MG63 (cell line): Measurements from ENCODE around the gene MT1A. TPM values are rescaled to one million over a fixed set of nuclear protein-coding genes. Genes with fewer than 3 reads are reported as not detected.
"Not testable (repeated sequence)": the region's sequence is repeated elsewhere in the genome, so short reads cannot be mapped to it uniquely, and the experiment has no call there.

Source experiments
- DNase-seq: peaks from one replicate; pipeline ENCODE4 v3.0.0-alpha.2; 2020
- H3K27me3 ChIP-seq: fragments of 250-450 bp; sonication (Bioruptor Pico); 2 replicates; pipeline ENCODE4 v1.5.1; 2020; ENCODE audit warnings: mild to moderate bottlenecking, moderate library complexity
- H3K36me3 ChIP-seq: fragments of 250-450 bp; sonication (Bioruptor Pico); 2 replicates; pipeline ENCODE4 v1.5.1; 2020; ENCODE audit warnings: mild to moderate bottlenecking, moderate library complexity
- H3K4me3 ChIP-seq: fragments of 250-450 bp; sonication (Bioruptor Pico); 2 replicates; pipeline ENCODE4 v1.5.1; 2020; ENCODE audit warnings: mild to moderate bottlenecking, moderate library complexity
- H3K9me3 ChIP-seq: fragments of 250-450 bp; sonication (Bioruptor Pico); 2 replicates; pipeline ENCODE4 v1.5.1; 2020; ENCODE audit warnings: mild to moderate bottlenecking, moderate library complexity
- total RNA-seq: library from RNA; depleted of rRNA; stranded (reverse); fragments of >200 nt; shearing (Covaris generic); gene quantifications from 2 replicates; pipeline ENCODE4 v1.2.3, GENCODE V29; 2014; ENCODE audit warnings: low replicate concordance

The MT1A gene
- total RNA-seq, 1 experiment from 2014 or later = not detected

DNA sequence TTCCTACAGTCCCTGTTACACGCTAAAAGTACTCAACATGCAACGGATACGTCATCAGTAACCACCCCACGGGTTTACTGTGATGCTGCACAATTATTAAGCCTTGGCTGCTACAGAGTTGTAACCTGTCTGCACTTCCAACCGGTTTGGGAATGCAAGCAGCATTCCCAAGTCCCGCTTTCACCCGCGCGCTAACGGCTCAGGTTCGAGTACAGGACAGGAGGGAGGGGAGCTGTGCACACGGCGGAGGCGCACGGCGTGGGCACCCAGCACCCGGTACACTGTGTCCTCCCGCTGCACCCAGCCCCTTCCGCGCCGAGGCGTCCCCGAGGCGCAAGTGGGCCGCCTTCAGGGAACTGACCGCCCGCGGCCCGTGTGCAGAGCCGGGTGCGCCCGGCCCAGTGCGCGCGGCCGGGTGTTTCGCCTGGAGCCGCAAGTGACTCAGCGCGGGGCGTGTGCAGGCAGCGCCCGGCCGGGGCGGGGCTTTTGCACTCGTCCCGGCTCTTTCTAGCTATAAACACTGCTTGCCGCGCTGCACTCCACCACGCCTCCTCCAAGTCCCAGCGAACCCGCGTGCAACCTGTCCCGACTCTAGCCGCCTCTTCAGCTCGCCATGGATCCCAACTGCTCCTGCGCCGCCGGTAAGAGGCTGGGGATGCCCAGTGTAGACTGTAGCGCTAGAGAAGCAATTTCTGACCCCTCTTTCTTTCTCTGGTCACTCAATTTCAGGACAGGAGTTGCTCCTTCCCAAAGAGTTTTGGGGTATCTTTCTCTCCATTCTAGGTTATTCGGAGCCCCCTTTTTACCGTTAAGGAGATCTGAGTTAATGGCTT, 30.2 kb upstream of the MT1A start, which contains the start of gene MT2A:
MT2A (plus strand) TSS at position 542 of the 833 bp plus-strand sequence; CDS start at position 614, 72 bp downstream.
- Histone ChIP-seq H3K4me3 (peak within 1 kb of the TSS; percentile 74), H3K27me3 (no peaks in the 10 kb centered on the region), H3K9me3 (no peaks in the 10 kb centered on the region), H3K36me3 (peaks cover 12% of the 10 kb centered on the region)
- DNase-seq = peak; percentile 100

DNA sequence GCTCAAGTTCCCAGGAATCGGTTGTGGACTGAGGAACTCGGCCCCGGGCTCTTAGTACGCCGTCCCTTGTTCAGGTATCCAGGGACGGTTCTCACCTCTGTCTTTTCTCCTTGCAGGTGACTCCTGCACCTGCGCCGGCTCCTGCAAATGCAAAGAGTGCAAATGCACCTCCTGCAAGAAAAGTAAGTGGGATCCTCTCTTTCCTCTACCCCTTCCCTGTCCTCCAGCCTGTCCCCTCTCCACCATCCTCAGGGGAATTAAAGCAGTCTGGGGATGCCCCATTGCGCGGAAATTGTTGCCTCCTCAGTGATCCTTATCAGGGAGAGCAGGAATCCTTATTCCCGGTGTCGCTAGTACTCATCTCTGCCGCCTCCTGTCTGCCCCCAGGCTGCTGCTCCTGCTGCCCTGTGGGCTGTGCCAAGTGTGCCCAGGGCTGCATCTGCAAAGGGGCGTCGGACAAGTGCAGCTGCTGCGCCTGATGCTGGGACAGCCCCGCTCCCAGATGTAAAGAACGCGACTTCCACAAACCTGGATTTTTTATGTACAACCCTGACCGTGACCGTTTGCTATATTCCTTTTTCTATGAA, 29.5 kb upstream of the MT1A start:
- peak; percentile 54 for DNase-seq
- Histone ChIP-seq H3K4me3 (peak overlapping the region; percentile 74), H3K27me3 (no peaks in the 10 kb centered on the region), H3K9me3 (no peaks in the 10 kb centered on the region; the same call in 1 of the 2 replicates), H3K36me3 (peaks cover 12% of the 10 kb centered on the region)

DNA sequence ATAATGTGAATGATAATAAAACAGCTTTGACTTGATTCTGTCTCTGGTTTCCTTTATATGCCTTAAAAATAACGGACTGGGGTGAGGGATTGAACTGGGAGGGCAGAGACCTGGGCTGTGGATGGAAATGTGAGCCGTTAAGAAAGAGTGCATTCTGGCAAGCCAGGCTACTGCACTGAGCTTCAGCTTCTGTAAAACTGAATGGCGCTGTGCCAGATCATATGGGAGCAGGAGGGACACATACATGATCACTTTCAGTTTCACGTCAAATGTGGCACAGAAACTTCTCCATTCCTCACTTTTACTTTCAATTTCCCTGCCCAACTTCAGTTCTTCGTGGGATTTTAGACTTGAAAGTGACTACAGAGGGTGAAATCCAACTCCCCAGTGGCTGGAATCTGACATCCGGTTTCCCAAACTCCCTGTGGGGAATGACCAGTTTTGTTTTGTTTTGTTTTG, 29.0 kb upstream of the MT1A start:
- H3K36me3 ChIP-seq = peaks cover 12% of the 10 kb centered on the region
- H3K4me3 ChIP-seq = peak overlapping the region; percentile 74
- H3K9me3 ChIP-seq = no peaks in the 10 kb centered on the region; the same call in 1 of the 2 replicates
- peak; percentile 78 for DNase-seq
- H3K27me3 ChIP-seq = no peaks in the 10 kb centered on the region

DNA sequence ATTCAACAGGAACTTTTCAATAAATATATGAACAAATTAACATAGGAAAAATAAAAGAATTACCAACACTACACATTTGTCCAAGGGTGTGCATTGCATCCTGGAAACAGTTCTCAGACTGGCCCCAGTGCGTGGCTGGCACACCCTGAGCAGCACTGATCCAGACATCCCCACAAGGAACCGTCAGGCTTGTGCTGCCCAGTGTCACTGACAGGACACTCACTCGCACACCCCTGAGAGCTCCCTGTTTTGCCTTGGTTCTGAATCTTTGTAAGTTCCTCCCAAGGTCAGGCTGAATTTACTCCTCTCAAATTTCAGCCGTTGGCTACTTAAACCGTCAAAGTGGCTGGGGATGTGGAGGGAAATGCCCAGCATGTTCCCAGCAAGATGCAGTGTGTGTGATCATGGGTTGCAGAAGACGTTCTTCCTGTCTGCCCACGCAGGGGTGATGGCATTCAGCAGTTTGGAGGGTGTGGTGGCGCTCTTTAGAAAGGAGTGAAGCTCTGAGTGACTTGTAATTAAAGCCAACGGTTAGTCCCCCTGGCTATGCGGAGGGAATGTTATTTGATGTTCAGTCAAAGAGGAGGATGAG, 28.4 kb upstream of the MT1A start:
- H3K9me3 ChIP-seq = no peaks in the 10 kb centered on the region; the same call in 1 of the 2 replicates
- H3K27me3 ChIP-seq = no peaks in the 10 kb centered on the region
- peaks cover 12% of the 10 kb centered on the region for H3K36me3 ChIP-seq
- peak; percentile 98 for DNase-seq
- H3K4me3 ChIP-seq = peak overlapping the region; percentile 74

- DNase-seq = peak; percentile 62
- Histone ChIP-seq H3K4me3 (peak overlapping the region; percentile 74), H3K27me3 (no peaks in the 10 kb centered on the region), H3K9me3 (no peaks in the 10 kb centered on the region; the same call in 1 of the 2 replicates), H3K36me3 (peaks cover 12% of the 10 kb centered on the region)
These were observed 27.8 kb upstream of the MT1A start for GRCh38 chr16:56610609-56611111.

DNA sequence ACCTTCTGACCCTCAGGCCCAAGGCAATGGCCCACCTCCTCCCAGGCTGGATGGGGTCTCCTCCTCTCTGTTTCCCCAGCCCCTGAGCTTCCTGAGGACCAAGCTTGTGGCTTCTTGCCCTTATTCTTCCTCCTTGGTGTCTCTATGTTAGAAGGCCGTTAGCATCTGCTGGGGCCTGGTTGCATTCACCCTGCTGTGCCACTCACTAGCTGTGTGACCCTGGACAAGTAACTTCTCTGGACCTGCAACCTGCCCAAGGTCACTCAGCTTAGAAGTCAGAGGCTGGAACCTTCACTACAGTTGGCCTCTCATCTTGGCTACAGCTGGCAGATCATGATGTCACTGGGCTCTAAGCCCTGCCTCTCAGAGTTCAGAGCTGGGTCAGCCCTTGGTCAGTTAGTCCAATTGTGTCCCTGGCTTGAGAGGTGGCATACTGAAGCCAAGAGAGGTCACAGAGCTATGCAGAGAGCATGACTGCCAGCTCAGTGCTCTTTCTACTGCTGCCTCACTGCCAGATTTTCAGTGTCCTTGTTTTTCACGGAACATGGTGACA, 27.1 kb upstream of the MT1A start:
- no peaks in the 10 kb centered on the region; the same call in 1 of the 2 replicates for H3K9me3 ChIP-seq
- H3K36me3 ChIP-seq = peaks cover 12% of the 10 kb centered on the region
- DNase-seq = peak; percentile 96
- no peaks in the 10 kb centered on the region for H3K27me3 ChIP-seq
- peak overlapping the region; percentile 74; the same call in 1 of the 2 replicates for H3K4me3 ChIP-seq

GRCh38 chr16:56613706-56614105, 24.8 kb upstream of the MT1A start:
- DNase-seq = no peak
- H3K27me3 ChIP-seq = no peaks in the 10 kb centered on the region
- peaks cover 10% of the 10 kb centered on the region for H3K36me3 ChIP-seq
- no peak overlapping the region for H3K4me3 ChIP-seq
- H3K9me3 ChIP-seq = no peaks in the 10 kb centered on the region; the same call in 1 of the 2 replicates

DNA sequence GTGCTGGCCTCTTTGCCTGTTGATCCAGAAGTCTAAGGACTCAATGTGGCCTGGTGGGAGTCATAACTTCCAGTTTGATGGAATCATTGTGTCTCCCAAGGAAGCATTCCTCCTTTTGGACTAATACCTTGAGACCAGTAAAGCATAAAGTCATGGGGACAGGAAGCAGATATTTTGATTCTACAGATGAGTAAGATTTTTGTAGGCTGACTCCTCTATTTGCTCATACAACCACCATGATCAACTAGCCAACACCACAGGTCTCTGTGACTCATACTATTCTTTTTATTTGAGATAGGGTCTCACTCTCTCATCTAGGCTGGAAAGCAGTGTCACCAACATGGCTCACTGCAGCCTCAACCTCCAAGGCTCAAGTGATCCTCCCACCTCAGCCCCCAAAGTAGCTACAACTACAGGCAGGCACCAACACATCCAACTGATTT, 23.9 kb upstream of the MT1A start:
- DNase-seq = no peak
- no peaks in the 10 kb centered on the region; the same call in 1 of the 2 replicates for H3K9me3 ChIP-seq
- H3K27me3 ChIP-seq = no peaks in the 10 kb centered on the region
- H3K36me3 ChIP-seq = peaks cover 1% of the 10 kb centered on the region
- no peak overlapping the region for H3K4me3 ChIP-seq

- H3K27me3 ChIP-seq = no peaks in the 10 kb centered on the region
- no peaks in the 10 kb centered on the region for H3K36me3 ChIP-seq
- DNase-seq = no peak
- no peak overlapping the region for H3K4me3 ChIP-seq
- no peaks in the 10 kb centered on the region; the same call in 1 of the 2 replicates for H3K9me3 ChIP-seq
These were observed 23.1 kb upstream of the MT1A start for GRCh38 chr16:56615353-56615752.

DNA sequence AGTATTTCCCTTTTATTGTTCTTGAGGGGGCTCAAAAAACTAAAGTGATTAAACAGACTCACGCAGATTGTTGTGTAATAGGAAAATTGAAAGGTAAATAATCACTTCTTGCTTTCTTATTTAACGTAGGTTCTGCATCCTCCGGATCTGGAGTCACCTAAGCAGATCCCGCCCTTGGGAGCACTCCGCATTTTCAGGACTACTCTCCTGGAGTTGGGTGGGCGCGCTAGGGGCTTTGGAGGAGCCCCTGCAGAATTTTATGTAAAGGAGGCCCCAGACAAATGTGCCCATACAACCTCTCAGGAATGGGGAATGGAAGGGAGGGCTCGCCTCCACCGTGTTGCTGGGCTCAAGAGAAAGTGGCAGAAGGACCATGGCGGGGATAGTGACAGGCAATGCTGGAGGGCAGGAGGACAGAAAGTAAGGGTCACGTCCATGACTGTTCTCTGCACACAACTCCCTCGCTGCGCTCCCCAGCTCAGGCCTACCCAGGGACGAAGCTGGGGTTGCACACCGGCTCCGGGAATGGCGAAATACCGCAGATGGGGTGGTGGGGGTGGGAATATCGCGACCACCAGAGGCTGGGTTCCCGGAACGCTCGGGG, 21.8 kb upstream of the MT1A start:
- Histone ChIP-seq H3K9me3 (no peaks in the 10 kb centered on the region; the same call in 1 of the 2 replicates), H3K36me3 (no peaks in the 10 kb centered on the region), H3K4me3 (peak overlapping the region; percentile 44), H3K27me3 (no peaks in the 10 kb centered on the region)
- DNase-seq = no peak

- Histone ChIP-seq H3K36me3 (no peaks in the 10 kb centered on the region), H3K27me3 (no peaks in the 10 kb centered on the region), H3K4me3 (peak overlapping the region; percentile 44), H3K9me3 (no peaks in the 10 kb centered on the region; the same call in 1 of the 2 replicates)
- DNase-seq = peak; percentile 98
These were observed 21.0 kb upstream of the MT1A start for GRCh38 chr16:56617212-56618085.

- H3K27me3 ChIP-seq = no peaks in the 10 kb centered on the region
- peak overlapping the region; percentile 44; the same call in 1 of the 2 replicates for H3K4me3 ChIP-seq
- H3K9me3 ChIP-seq = no peaks in the 10 kb centered on the region; the same call in 1 of the 2 replicates
- no peaks in the 10 kb centered on the region for H3K36me3 ChIP-seq
- no peak for DNase-seq
These were observed 20.3 kb upstream of the MT1A start for GRCh38 chr16:56618138-56618537.

- Histone ChIP-seq H3K4me3 (no peak overlapping the region), H3K36me3 (no peaks in the 10 kb centered on the region), H3K9me3 (no peaks in the 10 kb centered on the region), H3K27me3 (no peaks in the 10 kb centered on the region)
- no peak for DNase-seq
These were observed 18.0 kb upstream of the MT1A start for GRCh38 chr16:56620339-56620897.

DNA sequence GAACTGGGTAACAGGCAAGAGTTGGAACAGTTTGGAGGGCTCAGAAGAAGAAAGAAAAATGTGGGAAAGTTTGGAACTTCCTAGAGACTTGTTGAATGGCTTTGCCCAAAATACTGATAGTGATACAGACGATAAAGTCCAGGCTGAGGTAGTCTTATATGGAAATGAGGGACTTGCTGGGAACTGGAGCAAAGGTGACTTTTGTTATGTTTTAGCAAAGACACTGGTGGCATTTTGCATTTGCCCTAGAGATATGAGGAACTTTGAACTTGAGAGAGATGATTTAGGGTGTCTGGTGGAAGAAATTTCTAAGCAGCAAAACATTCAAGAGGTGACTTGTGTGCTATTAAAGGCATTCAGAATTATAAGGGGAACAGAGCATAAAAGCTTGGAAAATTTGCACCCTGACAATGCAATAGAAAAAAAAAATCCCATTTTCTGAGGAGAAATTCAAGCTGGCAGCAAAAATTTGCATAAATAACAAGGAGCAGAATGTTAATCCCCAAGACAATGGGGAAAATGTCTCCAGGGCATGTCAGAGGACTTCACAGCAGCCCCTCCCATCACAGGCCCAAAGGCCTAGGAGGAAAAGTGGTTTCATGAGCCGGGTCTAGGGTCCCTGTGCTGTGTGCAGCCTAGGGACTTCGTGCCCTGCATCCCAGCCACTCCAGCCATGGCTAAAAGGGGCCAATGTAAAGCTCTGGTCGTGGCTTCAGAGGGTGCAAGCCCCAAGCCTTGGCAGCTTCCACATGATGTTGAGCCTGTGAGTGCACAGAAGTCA, 16.6 kb upstream of the MT1A start:
- not testable (repeated sequence) for DNase-seq, H3K27me3 ChIP-seq, H3K9me3 ChIP-seq, H3K4me3 ChIP-seq, H3K36me3 ChIP-seq
